Vagina (tissue), 2 donors: Measurements from ENCODE around the gene PTPRN2. TPM values are rescaled to one million over a fixed set of nuclear protein-coding genes. Genes with fewer than 3 reads are reported as not detected.
A peak's percentile ranks its signal among the peaks of the same experiment; 100 is the strongest.

Experiments used
- DNase-seq, 2 donors: peaks; one replicate each; pipeline ENCODE4 v3.0.0-alpha.2; 2017; ENCODE audit errors: extremely low spot score in 2 of 2
- H3K27ac ChIP-seq: fragments of 200-600 bp; sonication (generic); one replicate; pipeline ENCODE4 v1.5.1; 2019
- H3K27me3 ChIP-seq: fragments of 200-600 bp; sonication (generic); one replicate; pipeline ENCODE4 v1.5.1; 2019
- H3K36me3 ChIP-seq, 2 donors: fragments of 200-600 bp; sonication (generic); one replicate each; pipeline ENCODE4 v1.5.1; 2017 to 2019
- H3K4me1 ChIP-seq: fragments of 200-600 bp; sonication (generic); one replicate; pipeline ENCODE4 v1.5.1; 2019
- H3K4me3 ChIP-seq, 2 donors: fragments of 200-600 bp; sonication (generic); 1 replicate in 1 of 2; 2 replicates in 1 of 2; pipeline ENCODE4 v1.5.1; 2016 to 2019
- H3K9me3 ChIP-seq: fragments of 200-600 bp; sonication (generic); one replicate; pipeline ENCODE4 v1.5.1; 2019
- CTCF ChIP-seq, 3 experiments: fragments of 450-650 bp in 2 of 3; fragments of 200-600 bp in 1 of 3; sonication (generic) in 1 of 3; IDR thresholded peaks; one replicate each; pipeline ENCODE4 v1.5.1; 2017 to 2019; ENCODE audit warnings: antibody characterized with exemption in 3 of 3, mild to moderate bottlenecking in 2 of 3, moderate library complexity in 2 of 3
- POLR2A ChIP-seq, 2 donors: fragments of 450-650 bp; IDR thresholded peaks; one replicate each; pipeline ENCODE4 v1.6.1; 2017; ENCODE audit warnings: antibody characterized with exemption in 2 of 2, mild to moderate bottlenecking in 2 of 2, moderate library complexity in 2 of 2
- POLR2AphosphoS5 ChIP-seq, 2 donors: sonication (generic); formaldehyde crosslinking; IDR thresholded peaks; one replicate each; pipeline ENCODE4 v1.9.0; 2017; ENCODE audit warnings: antibody characterized with exemption in 2 of 2, mild to moderate bottlenecking in 2 of 2, low read depth in 1 of 2; ENCODE audit not compliant: insufficient read depth in 1 of 2
- intact Hi-C: fragments of 100-400 bp; cut with DNase I; formaldehyde crosslinking; loops from one replicate; pipeline ENCODE4 v1.15.1; 2023
- total RNA-seq: library from RNA; depleted of rRNA; stranded (reverse); fragments of >200 nt; gene quantifications from one replicate; pipeline ENCODE4 v1.2.3, GENCODE V29; 2016

PTPRN2 gene
- total RNA-seq, 1 donor from 2014 or later = 7.4 TPM

- DNase-seq = peak; percentile 100
- H3K27me3 ChIP-seq = no peaks in the 10 kb centered on the region
- TF ChIP-seq CTCF (IDR thresholded peaks at IDR 0.05) (no peak), POLR2AphosphoS5 (IDR thresholded peaks at IDR 0.05; ENCODE audit: insufficient read depth in 1 of 2, low read depth in 1 of 2) (no peak), POLR2A (IDR thresholded peaks at IDR 0.05) (no peak)
- H3K27ac ChIP-seq = no peak overlapping the region
- H3K4me1 ChIP-seq = no peaks in the 10 kb centered on the region
- H3K36me3 ChIP-seq = no peaks in the 10 kb centered on the region
- no peak overlapping the region for H3K4me3 ChIP-seq
- H3K9me3 ChIP-seq = no peaks in the 10 kb centered on the region
- intact Hi-C loops = no loop called here
Measured at GRCh38 chr7:158595068-158595467, 7.4 kb upstream of the PTPRN2 start.

- intact Hi-C loops = no loop called here
- no peak for TF ChIP-seq POLR2A (IDR thresholded peaks at IDR 0.05)
- no peak overlapping the region for H3K27ac ChIP-seq
- H3K36me3 ChIP-seq = no peaks in the 10 kb centered on the region
- no peak overlapping the region for H3K4me3 ChIP-seq
- DNase-seq = no peak
- no peaks in the 10 kb centered on the region for H3K9me3 ChIP-seq
- peaks cover 6% of the 10 kb centered on the region for H3K4me1 ChIP-seq
- no peaks in the 10 kb centered on the region for H3K27me3 ChIP-seq
Measured at GRCh38 chr7:158592541-158592940, 4.9 kb upstream of the PTPRN2 start.

- Histone ChIP-seq H3K9me3 (no peaks in the 10 kb centered on the region), H3K4me1 (peaks cover 11% of the 10 kb centered on the region), H3K27me3 (no peaks in the 10 kb centered on the region), H3K4me3 (no peak overlapping the region), H3K27ac (no peak overlapping the region), H3K36me3 (no peaks in the 10 kb centered on the region)
- intact Hi-C loops = no loop called here
- TF ChIP-seq CTCF (IDR thresholded peaks at IDR 0.05) (no peak), POLR2AphosphoS5 (IDR thresholded peaks at IDR 0.05; ENCODE audit: insufficient read depth in 1 of 2, low read depth in 1 of 2) (no peak), POLR2A (IDR thresholded peaks at IDR 0.05) (no peak)
- DNase-seq = no peak
Measured at GRCh38 chr7:158591944-158592343, 4.3 kb upstream of the PTPRN2 start.

- TF ChIP-seq POLR2AphosphoS5 (IDR thresholded peaks at IDR 0.05; ENCODE audit: insufficient read depth in 1 of 2, low read depth in 1 of 2) (no peak), CTCF (IDR thresholded peaks at IDR 0.05) (no peak), POLR2A (IDR thresholded peaks at IDR 0.05) (no peak)
- H3K27me3 ChIP-seq = no peaks in the 10 kb centered on the region
- intact Hi-C loops = no loop called here
- no peak overlapping the region for H3K4me3 ChIP-seq
- no peak for DNase-seq
- H3K27ac ChIP-seq = no peak overlapping the region
- peaks cover 25% of the 10 kb centered on the region for H3K4me1 ChIP-seq
- no peaks in the 10 kb centered on the region for H3K36me3 ChIP-seq
- H3K9me3 ChIP-seq = no peaks in the 10 kb centered on the region
Measured at GRCh38 chr7:158590181-158590530, 2.5 kb upstream of the PTPRN2 start.

- no peak for TF ChIP-seq POLR2A (IDR thresholded peaks at IDR 0.05)
- TF ChIP-seq CTCF (IDR thresholded peaks at IDR 0.05) = no peak
- TF ChIP-seq POLR2AphosphoS5 (IDR thresholded peaks at IDR 0.05; ENCODE audit: insufficient read depth in 1 of 2, low read depth in 1 of 2) = no peak
- Histone ChIP-seq H3K36me3 (no peaks in the 10 kb centered on the region), H3K9me3 (no peaks in the 10 kb centered on the region), H3K27ac (no peak overlapping the region), H3K4me1 (peaks cover 25% of the 10 kb centered on the region), H3K4me3 (no peak overlapping the region), H3K27me3 (no peaks in the 10 kb centered on the region)
- no peak for DNase-seq
- intact Hi-C loops = no loop called here
Measured at GRCh38 chr7:158589653-158590052, 2.0 kb upstream of the PTPRN2 start.
